Smooth muscle cell of the coronary artery (primary cell): Measurements from ENCODE around the gene PAQR3. TPM values are rescaled to one million over a fixed set of nuclear protein-coding genes. Genes with fewer than 3 reads are reported as not detected.

Experiments used
- total RNA-seq: library from RNA; depleted of rRNA; stranded (reverse); fragments of >200 nt; gene quantifications from 2 replicates; pipeline ENCODE4 v1.2.3, GENCODE V29; 2014; ENCODE audit warnings: low replicate concordance

PAQR3 gene
- 14.6 and 15.1 TPM in 2 replicates for total RNA-seq

GRCh38 chr4:78938868-78939666, at the start of gene PAQR3:
TSS of gene PAQR3 (minus strand) at chr4:78939438. CDS start at chr4:78939224, 214 bp downstream.

Other genes with a start within 250 kb of the PAQR3 start
- gene BMP2K, start 163.1 kb downstream of the PAQR3 start, total RNA-seq, result 19.8 and 24.6 TPM in 2 replicates